AG09319 (cell line): ENCODE data around the gene NUDT21.

Experiments
- DNase-seq: peaks from one replicate; pipeline ENCODE4 v3.0.0-alpha.2; 2010; ENCODE audit warnings: low read depth; ENCODE audit errors: extremely low read depth
- CTCF ChIP-seq: IDR thresholded peaks from 2 replicates; pipeline ENCODE4 v1.5.1; 2011; ENCODE audit warnings: low read depth, mild to moderate bottlenecking, inconsistent platforms, low read length, moderate library complexity

NUDT21 gene

GRCh38 chr16:56482683-56483236, 31.6 kb upstream of the NUDT21 start:
- DNase-seq: no peak
- no peak for TF ChIP-seq CTCF

GRCh38 chr16:56481468-56482122, 30.5 kb upstream of the NUDT21 start:
- no peak for DNase-seq

GRCh38 chr16:56480776-56481467, 29.8 kb upstream of the NUDT21 start:
- no peak for TF ChIP-seq CTCF
- no peak for DNase-seq

More at GRCh38 chr16:56481468-56482122, 30.5 kb upstream of the NUDT21 start:
- TF ChIP-seq CTCF: no peak

GRCh38 chr16:56479469-56479868, 28.3 kb upstream of the NUDT21 start:
- no peak for TF ChIP-seq CTCF
- no peak for DNase-seq

GRCh38 chr16:56478281-56479049, 27.3 kb upstream of the NUDT21 start:
- no peak for TF ChIP-seq CTCF
- DNase-seq: peak; percentile 4

- TF ChIP-seq CTCF: no peak
- DNase-seq: peak; percentile 49
Observed at GRCh38 chr16:56477096-56477878, 26.2 kb upstream of the NUDT21 start.
